HUES6 (cell line): ENCODE measurements around the gene OSER1.

ENCODE experiments used
- H3K27ac ChIP-seq: 2 replicates; pipeline ENCODE4 v1.7.0; 2013; ENCODE audit warnings: low read depth, mild to moderate bottlenecking, low read length, inconsistent platforms
- H3K27me3 ChIP-seq: 2 replicates; pipeline ENCODE4 v1.6.1; 2013; ENCODE audit warnings: low read length; ENCODE audit not compliant: control insufficient read depth, insufficient read depth
- H3K36me3 ChIP-seq: 2 replicates; pipeline ENCODE4 v1.6.1; 2013; ENCODE audit warnings: low read length; ENCODE audit not compliant: control insufficient read depth, insufficient read depth
- H3K4me1 ChIP-seq: 2 replicates; pipeline ENCODE4 v1.6.1; 2013; ENCODE audit warnings: low read length; ENCODE audit not compliant: control insufficient read depth, insufficient read depth
- H3K4me3 ChIP-seq: 2 replicates; pipeline ENCODE4 v1.5.1; 2013; ENCODE audit warnings: low read depth, low read length
- H3K9ac ChIP-seq: one replicate; pipeline ENCODE4 v1.6.1; 2013; ENCODE audit warnings: mild to moderate bottlenecking, low read length
- H3K9me3 ChIP-seq: 2 replicates; pipeline ENCODE4 v1.6.1; 2013; ENCODE audit warnings: low read depth, low read length; ENCODE audit not compliant: control insufficient read depth, insufficient read depth

Gene OSER1

GRCh38 chr20:44224637-44225036, 14.1 kb upstream of the OSER1 start:
- Histone ChIP-seq H3K4me1 (peaks cover 6% of the 10 kb centered on the region; the same call in 1 of the 2 replicates), H3K27me3 (no peaks in the 10 kb centered on the region), H3K4me3 (no peak overlapping the region), H3K9ac (no peak overlapping the region), H3K9me3 (no peaks in the 10 kb centered on the region), H3K27ac (no peak overlapping the region), H3K36me3 (no peaks in the 10 kb centered on the region)

- no peak overlapping the region for H3K4me3 ChIP-seq
- no peak overlapping the region for H3K9ac ChIP-seq
- no peaks in the 10 kb centered on the region for H3K27me3 ChIP-seq
- no peaks in the 10 kb centered on the region for H3K36me3 ChIP-seq
- no peaks in the 10 kb centered on the region for H3K9me3 ChIP-seq
- H3K27ac ChIP-seq, result no peak overlapping the region
- H3K4me1 ChIP-seq, result peaks cover 9% of the 10 kb centered on the region; the same call in 1 of the 2 replicates
Measured at GRCh38 chr20:44223721-44224120, 13.2 kb upstream of the OSER1 start.

GRCh38 chr20:44222633-44223368, 12.2 kb upstream of the OSER1 start:
- no peak overlapping the region for H3K9ac ChIP-seq
- no peaks in the 10 kb centered on the region for H3K36me3 ChIP-seq
- peaks cover 6% of the 10 kb centered on the region; the same call in 1 of the 2 replicates for H3K4me1 ChIP-seq
- H3K4me3 ChIP-seq, result no peak overlapping the region
- no peaks in the 10 kb centered on the region for H3K9me3 ChIP-seq
- no peak overlapping the region for H3K27ac ChIP-seq
- H3K27me3 ChIP-seq, result no peaks in the 10 kb centered on the region

- no peaks in the 10 kb centered on the region for H3K27me3 ChIP-seq
Measured at GRCh38 chr20:44222027-44222426, 11.5 kb upstream of the OSER1 start.

GRCh38 chr20:44221368-44221954, 10.9 kb upstream of the OSER1 start:
- Histone ChIP-seq H3K27me3 (no peaks in the 10 kb centered on the region), H3K4me3 (no peak overlapping the region), H3K9ac (no peak overlapping the region), H3K36me3 (no peaks in the 10 kb centered on the region), H3K9me3 (no peaks in the 10 kb centered on the region), H3K27ac (no peak overlapping the region), H3K4me1 (peaks cover 6% of the 10 kb centered on the region; the same call in 1 of the 2 replicates)

More at GRCh38 chr20:44222027-44222426, 11.5 kb upstream of the OSER1 start:
- H3K9ac ChIP-seq, result no peak overlapping the region
- peaks cover 6% of the 10 kb centered on the region; the same call in 1 of the 2 replicates for H3K4me1 ChIP-seq
- H3K36me3 ChIP-seq, result no peaks in the 10 kb centered on the region
- no peaks in the 10 kb centered on the region for H3K9me3 ChIP-seq
- no peak overlapping the region for H3K4me3 ChIP-seq
- H3K27ac ChIP-seq, result no peak overlapping the region

- H3K9me3 ChIP-seq, result no peaks in the 10 kb centered on the region
- H3K4me1 ChIP-seq, result peaks cover 6% of the 10 kb centered on the region; the same call in 1 of the 2 replicates
- H3K27ac ChIP-seq, result no peak overlapping the region
- no peaks in the 10 kb centered on the region for H3K36me3 ChIP-seq
- peak overlapping the region; percentile 32 for H3K9ac ChIP-seq
- H3K4me3 ChIP-seq, result no peak overlapping the region
- no peaks in the 10 kb centered on the region for H3K27me3 ChIP-seq
Measured at GRCh38 chr20:44219791-44220190, 9.2 kb upstream of the OSER1 start.

GRCh38 chr20:44219170-44219730, 8.7 kb upstream of the OSER1 start:
- Histone ChIP-seq H3K9me3 (no peaks in the 10 kb centered on the region), H3K36me3 (no peaks in the 10 kb centered on the region), H3K27me3 (no peaks in the 10 kb centered on the region), H3K4me1 (peaks cover 6% of the 10 kb centered on the region; the same call in 1 of the 2 replicates), H3K9ac (peak overlapping the region; percentile 32), H3K4me3 (no peak overlapping the region), H3K27ac (no peak overlapping the region)

- no peak overlapping the region for H3K4me3 ChIP-seq
Measured at GRCh38 chr20:44218446-44218845, 7.9 kb upstream of the OSER1 start.

GRCh38 chr20:44217342-44218092, 6.9 kb upstream of the OSER1 start:
- Histone ChIP-seq H3K27ac (no peak overlapping the region), H3K27me3 (no peaks in the 10 kb centered on the region), H3K36me3 (no peaks in the 10 kb centered on the region), H3K9ac (no peak overlapping the region), H3K4me3 (no peak overlapping the region), H3K4me1 (peaks cover 6% of the 10 kb centered on the region; the same call in 1 of the 2 replicates), H3K9me3 (no peaks in the 10 kb centered on the region)

More at GRCh38 chr20:44218446-44218845, 7.9 kb upstream of the OSER1 start:
- Histone ChIP-seq H3K27me3 (no peaks in the 10 kb centered on the region), H3K9me3 (no peaks in the 10 kb centered on the region), H3K4me1 (peaks cover 6% of the 10 kb centered on the region; the same call in 1 of the 2 replicates), H3K9ac (no peak overlapping the region), H3K27ac (no peak overlapping the region), H3K36me3 (no peaks in the 10 kb centered on the region)

GRCh38 chr20:44215125-44215524, 4.6 kb upstream of the OSER1 start:
- Histone ChIP-seq H3K4me1 (peaks cover 12% of the 10 kb centered on the region), H3K9me3 (no peaks in the 10 kb centered on the region), H3K4me3 (no peak overlapping the region), H3K9ac (no peak overlapping the region), H3K27ac (no peak overlapping the region), H3K36me3 (no peaks in the 10 kb centered on the region), H3K27me3 (no peaks in the 10 kb centered on the region)
